A549 treated with Mapracorat at 1 μM for 4 hours (cell line): ENCODE data around the gene IFT57. TPM values are rescaled to one million over a fixed set of nuclear protein-coding genes. Genes with fewer than 3 reads are reported as not detected.

Source experiments
- total RNA-seq: library from RNA; stranded (reverse); fragments of 200-300 nt; extraction: Qiagen RNA extraction; gene quantifications from 5 replicates; pipeline ENCODE4 v1.2.3, GENCODE V29; 2022

IFT57 gene, protein sequence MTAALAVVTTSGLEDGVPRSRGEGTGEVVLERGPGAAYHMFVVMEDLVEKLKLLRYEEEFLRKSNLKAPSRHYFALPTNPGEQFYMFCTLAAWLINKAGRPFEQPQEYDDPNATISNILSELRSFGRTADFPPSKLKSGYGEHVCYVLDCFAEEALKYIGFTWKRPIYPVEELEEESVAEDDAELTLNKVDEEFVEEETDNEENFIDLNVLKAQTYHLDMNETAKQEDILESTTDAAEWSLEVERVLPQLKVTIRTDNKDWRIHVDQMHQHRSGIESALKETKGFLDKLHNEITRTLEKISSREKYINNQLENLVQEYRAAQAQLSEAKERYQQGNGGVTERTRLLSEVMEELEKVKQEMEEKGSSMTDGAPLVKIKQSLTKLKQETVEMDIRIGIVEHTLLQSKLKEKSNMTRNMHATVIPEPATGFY
- 38.8 to 46.8 TPM (median 45.2 TPM) in 5 replicates for total RNA-seq

DNA sequence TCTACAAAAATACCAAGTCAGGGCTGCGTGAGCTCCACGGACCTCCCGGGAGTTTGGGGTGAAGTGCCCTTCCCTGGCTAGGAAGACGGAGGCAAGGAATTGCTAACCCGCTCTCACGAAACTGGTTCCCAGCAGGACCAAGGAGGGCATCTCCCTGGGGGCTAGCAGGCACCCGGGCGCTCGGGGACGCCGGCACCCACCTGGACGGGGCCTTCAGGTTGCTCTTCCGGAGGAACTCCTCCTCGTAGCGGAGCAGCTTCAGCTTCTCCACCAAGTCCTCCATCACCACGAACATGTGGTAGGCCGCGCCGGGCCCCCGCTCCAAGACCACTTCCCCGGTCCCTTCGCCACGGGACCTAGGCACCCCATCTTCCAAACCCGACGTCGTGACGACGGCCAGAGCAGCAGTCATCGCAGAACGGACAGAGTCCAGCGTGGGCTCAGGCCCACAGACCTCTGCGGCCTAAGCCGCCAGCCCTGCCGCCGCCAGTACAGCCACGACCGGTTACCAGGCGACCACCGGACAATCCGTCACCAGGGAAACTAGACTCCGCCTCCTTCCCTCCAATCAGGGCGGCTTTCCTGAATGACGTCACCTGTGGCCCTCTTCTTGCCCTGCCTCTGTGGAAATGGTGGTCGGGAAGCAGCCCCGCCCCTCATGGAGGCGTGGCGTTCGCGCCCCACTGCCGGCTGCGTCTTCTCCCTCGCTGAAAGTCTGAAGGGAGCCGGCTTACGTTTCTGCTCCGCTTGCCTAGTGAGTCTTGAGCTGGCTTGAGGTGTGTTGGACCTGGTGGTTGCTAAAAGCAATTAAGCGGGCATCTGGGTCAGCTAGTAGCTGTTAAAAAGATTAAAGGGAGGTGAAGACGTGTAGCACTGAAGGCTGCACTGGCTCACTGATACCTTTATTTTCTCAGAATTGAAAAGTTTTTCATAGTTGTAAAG lies at the start of gene IFT57:
TSS of gene IFT57 (minus strand) at position 514 of the 942 bp plus-strand sequence. CDS start at position 412, 102 bp downstream.

Other genes starting within 250 kb of the IFT57 start
- 30.2 to 42.8 TPM (median 37.9 TPM) in 5 replicates for gene CD47, start 131.4 kb downstream of the IFT57 start, total RNA-seq
- 0.09 TPM in 1 of 5 replicates, not detected in the others for gene HHLA2, start 74.1 kb upstream of the IFT57 start, total RNA-seq